GM04504 (cell line): ENCODE measurements around the gene GALNT10.
A peak's percentile ranks its signal among the peaks of the same experiment; 100 is the strongest.

ENCODE experiments used
- DNase-seq: peaks from one replicate; pipeline ENCODE4 v3.0.0-alpha.2; 2012; ENCODE audit warnings: low read depth

GALNT10 gene

GRCh38 chr5:154384480-154385235 is 194.1 kb downstream of the GALNT10 start:
- DNase-seq = no peak

GRCh38 chr5:154385236-154385512 is 194.6 kb downstream of the GALNT10 start:
- no peak for DNase-seq

- DNase-seq = no peak
Observed at GRCh38 chr5:154386952-154387629, 196.6 kb downstream of the GALNT10 start.

GRCh38 chr5:154388842-154389241 is 198.3 kb downstream of the GALNT10 start:
- no peak for DNase-seq

- DNase-seq = no peak
Observed at GRCh38 chr5:154390096-154390495, 199.6 kb downstream of the GALNT10 start.

- no peak for DNase-seq
Observed at GRCh38 chr5:154390746-154391359, 200.3 kb downstream of the GALNT10 start.

GRCh38 chr5:154391788-154392187 is 201.3 kb downstream of the GALNT10 start:
- DNase-seq = no peak

GRCh38 chr5:154393850-154394249 is 203.3 kb downstream of the GALNT10 start:
- DNase-seq = no peak

- no peak for DNase-seq
Observed at GRCh38 chr5:154394307-154394706, 203.8 kb downstream of the GALNT10 start.

- DNase-seq = no peak
Observed at GRCh38 chr5:154395407-154396106, 205.0 kb downstream of the GALNT10 start.

GRCh38 chr5:154396128-154396527 is 205.6 kb downstream of the GALNT10 start:
- DNase-seq = no peak

GRCh38 chr5:154397652-154398406 is 207.3 kb downstream of the GALNT10 start:
- DNase-seq = no peak

- no peak for DNase-seq
Observed at GRCh38 chr5:154400678-154401077, 210.1 kb downstream of the GALNT10 start.

GRCh38 chr5:154401355-154401754 is 210.8 kb downstream of the GALNT10 start:
- no peak for DNase-seq

GRCh38 chr5:154401931-154402330 is 211.4 kb downstream of the GALNT10 start:
- DNase-seq = no peak

- no peak for DNase-seq
Observed at GRCh38 chr5:154402611-154403010, 212.1 kb downstream of the GALNT10 start.

GRCh38 chr5:154403234-154403633 is 212.7 kb downstream of the GALNT10 start:
- no peak for DNase-seq

- DNase-seq = no peak
Observed at GRCh38 chr5:154403776-154404387, 213.3 kb downstream of the GALNT10 start.

- peak; percentile 49 for DNase-seq
Observed at GRCh38 chr5:154405078-154405792, 214.7 kb downstream of the GALNT10 start.

GRCh38 chr5:154406231-154406630 is 215.7 kb downstream of the GALNT10 start:
- DNase-seq = no peak

- no peak for DNase-seq
Observed at GRCh38 chr5:154406826-154407225, 216.3 kb downstream of the GALNT10 start.
